NB4 (cell line): ENCODE data around the gene OSBPL2.

ENCODE experiments used
- DNase-seq: peaks from one replicate; pipeline ENCODE4 v3.0.0; 2010; ENCODE audit warnings: low read depth
- H3K4me3 ChIP-seq: one replicate; pipeline ENCODE4 v1.5.1; 2011; ENCODE audit warnings: mild to moderate bottlenecking, low read depth, low read length, moderate library complexity
- CTCF ChIP-seq: IDR thresholded peaks from one replicate; pipeline ENCODE4 v1.5.1; 2012; ENCODE audit warnings: low read depth, low read length
- MYC ChIP-seq: IDR thresholded peaks from 2 replicates; pipeline ENCODE4 v1.6.1; 2011; ENCODE audit warnings: low read depth, low read length
- POLR2A ChIP-seq: IDR thresholded peaks from 2 replicates; pipeline ENCODE4 v1.6.1; 2011; ENCODE audit warnings: mild to moderate bottlenecking; ENCODE audit not compliant: insufficient read length; ENCODE audit errors: extremely low read depth
- TF ChIP-seq, protein P1 (sequence below): IDR thresholded peaks from 2 replicates; pipeline ENCODE4 v1.6.1; 2011; ENCODE audit warnings: low read depth, low read length

OSBPL2 gene

GRCh38 chr20:62219101-62219991 is 19.0 kb upstream of the OSBPL2 start:
- TF ChIP-seq CTCF (no peak), POLR2A (no peak), MYC (no peak)
- TF ChIP-seq, protein P1, sequence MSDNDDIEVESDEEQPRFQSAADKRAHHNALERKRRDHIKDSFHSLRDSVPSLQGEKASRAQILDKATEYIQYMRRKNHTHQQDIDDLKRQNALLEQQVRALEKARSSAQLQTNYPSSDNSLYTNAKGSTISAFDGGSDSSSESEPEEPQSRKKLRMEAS, result no peak
- DNase-seq, result no peak
- H3K4me3 ChIP-seq, result no peak overlapping the region

- peak; percentile 61 for DNase-seq
- no peak for TF ChIP-seq POLR2A
- TF ChIP-seq, protein P1, result no peak
- TF ChIP-seq MYC, result no peak
- no peak for TF ChIP-seq CTCF
- H3K4me3 ChIP-seq, result no peak within 1 kb of the TSS
Observed at GRCh38 chr20:62219992-62220665, 18.2 kb upstream of the OSBPL2 start, which contains the start of gene HRH3. Gene HRH3, minus strand, starts transcription at chr20:62220278. Its CDS starts 308 bp downstream, at chr20:62219970.

DNA sequence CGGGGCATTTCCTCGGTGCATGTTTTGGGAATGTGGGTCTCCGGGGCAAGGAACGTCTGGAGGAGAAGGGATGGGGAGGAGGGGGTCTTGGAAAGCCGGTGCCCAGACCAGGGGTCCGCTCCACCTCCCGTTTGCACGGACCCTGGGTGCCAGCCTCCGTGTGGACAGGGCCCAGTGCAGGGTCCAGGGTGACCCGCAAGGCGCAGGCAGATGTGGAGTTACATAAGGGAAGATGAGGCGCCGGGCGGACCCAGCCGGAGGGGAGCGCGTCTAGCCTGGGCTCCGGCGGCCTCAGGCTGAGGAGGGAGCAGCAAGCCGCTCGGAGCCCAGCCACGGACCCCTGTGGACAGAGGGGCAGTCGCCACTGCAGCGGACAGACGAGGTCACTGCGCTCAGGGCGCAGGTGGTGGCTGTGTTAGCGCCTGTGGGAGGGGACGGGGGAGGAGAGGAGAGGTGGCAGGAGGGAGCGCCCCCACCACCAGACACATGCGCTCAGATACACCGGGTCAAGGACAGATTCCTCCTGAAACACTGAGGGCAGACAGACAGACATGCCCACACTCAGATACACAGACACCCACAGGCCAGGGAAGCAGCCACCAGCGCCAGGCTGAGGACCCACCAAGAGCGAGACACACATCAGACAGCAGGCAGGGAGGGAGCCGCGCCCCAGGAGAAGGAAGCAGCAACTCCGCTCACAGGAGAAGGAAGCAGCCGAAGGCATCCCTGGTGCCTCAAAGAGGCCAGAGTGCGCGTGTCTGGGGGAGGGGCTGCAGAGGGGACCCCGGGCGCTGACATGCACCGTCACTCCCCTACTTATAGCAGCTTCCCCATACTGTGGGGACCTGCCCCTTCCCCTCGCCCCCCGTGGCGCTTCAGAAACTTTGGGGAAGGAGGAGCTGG is 17.4 kb upstream of the OSBPL2 start:
- no peak for DNase-seq
- no peak overlapping the region for H3K4me3 ChIP-seq
- TF ChIP-seq, protein P1, result no peak
- TF ChIP-seq POLR2A (no peak), CTCF (no peak), MYC (no peak)

GRCh38 chr20:62222266-62222850 is 16.0 kb upstream of the OSBPL2 start:
- TF ChIP-seq CTCF, result no peak
- TF ChIP-seq, protein P1, result no peak
- no peak for TF ChIP-seq POLR2A
- no peak for TF ChIP-seq MYC
- no peak for DNase-seq
- no peak overlapping the region for H3K4me3 ChIP-seq

DNA sequence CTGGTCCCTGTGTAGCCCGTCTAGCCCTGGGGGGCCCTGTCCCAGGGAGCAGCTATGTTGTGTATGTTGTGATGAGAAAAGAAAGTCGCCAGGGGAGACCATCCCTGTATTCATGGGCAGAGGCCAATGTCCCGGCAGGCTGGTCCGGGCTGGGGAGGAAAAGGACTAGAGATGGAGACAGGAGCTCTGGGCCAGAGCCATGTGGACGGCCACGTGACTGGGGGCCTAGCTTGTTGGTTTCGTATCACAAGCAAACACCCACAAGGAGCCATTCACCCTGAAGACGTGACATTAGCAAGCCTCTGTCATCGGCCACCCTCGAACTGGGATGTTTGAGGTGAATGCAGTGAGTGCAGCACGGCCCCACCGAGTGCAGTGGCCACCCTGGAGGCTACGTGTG is 15.3 kb upstream of the OSBPL2 start:
- TF ChIP-seq POLR2A (no peak), MYC (no peak)
- TF ChIP-seq, protein P1, result peak; percentile 25; the same call in 1 of the 2 replicates

More for the DNA sequence above, 15.3 kb upstream of the OSBPL2 start:
- no peak for DNase-seq
- H3K4me3 ChIP-seq, result no peak overlapping the region
